LNCaP clone FGC (cell line): ENCODE data around the gene CIART.
A peak's percentile ranks its signal among the peaks of the same experiment; 100 is the strongest.
"Not testable (repeated sequence)": the region's sequence is repeated elsewhere in the genome, so short reads cannot be mapped to it uniquely, and the experiment has no call there.

ENCODE experiments used
- DNase-seq: peaks from one replicate; pipeline ENCODE4 v3.0.0-alpha.2; 2011; ENCODE audit warnings: low read depth
- H3K4me3 ChIP-seq: 2 replicates; pipeline ENCODE4 v1.5.1; 2011; ENCODE audit warnings: mild to moderate bottlenecking, low read depth, low read length, control low read depth
- CTCF ChIP-seq: IDR thresholded peaks from 2 replicates; pipeline ENCODE4 v1.5.1; 2012; ENCODE audit warnings: mild to moderate bottlenecking; ENCODE audit not compliant: control insufficient read depth, insufficient read depth; ENCODE audit errors: extremely low read depth

Gene CIART

GRCh38 chr1:150281758-150282557 is at the start of gene CIART:
Gene CIART, plus strand, starts transcription at chr1:150282554. Its CDS starts 714 bp downstream, at chr1:150283268.
- H3K4me3 ChIP-seq, result peak within 1 kb of the TSS; percentile 72
- peak; percentile 100 for DNase-seq
- no peak for TF ChIP-seq CTCF

- not testable (repeated sequence) for H3K4me3 ChIP-seq, DNase-seq
These were observed 49.4 kb upstream of the CIART start for GRCh38 chr1:150232921-150233320.

GRCh38 chr1:150233359-150234308 is 48.7 kb upstream of the CIART start:
- peak overlapping the region; percentile 77; the same call in 1 of the 2 replicates for H3K4me3 ChIP-seq
- peak; percentile 52 for DNase-seq
- TF ChIP-seq CTCF, result no peak

- peak overlapping the region; percentile 77 for H3K4me3 ChIP-seq
- no peak for DNase-seq
- no peak for TF ChIP-seq CTCF
These were observed 48.1 kb upstream of the CIART start for GRCh38 chr1:150234309-150234565.

GRCh38 chr1:150234566-150235293 is 47.6 kb upstream of the CIART start:
- TF ChIP-seq CTCF, result no peak
- H3K4me3 ChIP-seq, result peak overlapping the region; percentile 77
- no peak for DNase-seq

- DNase-seq, result no peak
- peak overlapping the region; percentile 77 for H3K4me3 ChIP-seq
- TF ChIP-seq CTCF, result no peak
These were observed 47.0 kb upstream of the CIART start for GRCh38 chr1:150235294-150235851.
